ENCODE data around the gene PKDREJ.
A peak's percentile ranks its signal among the peaks of the same experiment; 100 is the strongest.

PKDREJ gene

GRCh38 chr22:46295277-46295971 is 32.3 kb upstream of the PKDREJ start:
- DNase-seq (ENCODE audit: low read depth) = no peak
- TF ChIP-seq, protein P1, sequence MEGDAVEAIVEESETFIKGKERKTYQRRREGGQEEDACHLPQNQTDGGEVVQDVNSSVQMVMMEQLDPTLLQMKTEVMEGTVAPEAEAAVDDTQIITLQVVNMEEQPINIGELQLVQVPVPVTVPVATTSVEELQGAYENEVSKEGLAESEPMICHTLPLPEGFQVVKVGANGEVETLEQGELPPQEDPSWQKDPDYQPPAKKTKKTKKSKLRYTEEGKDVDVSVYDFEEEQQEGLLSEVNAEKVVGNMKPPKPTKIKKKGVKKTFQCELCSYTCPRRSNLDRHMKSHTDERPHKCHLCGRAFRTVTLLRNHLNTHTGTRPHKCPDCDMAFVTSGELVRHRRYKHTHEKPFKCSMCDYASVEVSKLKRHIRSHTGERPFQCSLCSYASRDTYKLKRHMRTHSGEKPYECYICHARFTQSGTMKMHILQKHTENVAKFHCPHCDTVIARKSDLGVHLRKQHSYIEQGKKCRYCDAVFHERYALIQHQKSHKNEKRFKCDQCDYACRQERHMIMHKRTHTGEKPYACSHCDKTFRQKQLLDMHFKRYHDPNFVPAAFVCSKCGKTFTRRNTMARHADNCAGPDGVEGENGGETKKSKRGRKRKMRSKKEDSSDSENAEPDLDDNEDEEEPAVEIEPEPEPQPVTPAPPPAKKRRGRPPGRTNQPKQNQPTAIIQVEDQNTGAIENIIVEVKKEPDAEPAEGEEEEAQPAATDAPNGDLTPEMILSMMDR (IDR thresholded peaks at IDR 0.05; ENCODE audit: low read depth, low read length) = no peak
- TF ChIP-seq POLR2A (IDR thresholded peaks at IDR 0.05; ENCODE audit: extremely low read depth, insufficient read length) = no peak
- TF ChIP-seq MYC (IDR thresholded peaks at IDR 0.05; ENCODE audit: low read depth, low read length) = no peak
- no peak for TF ChIP-seq MAX (IDR thresholded peaks at IDR 0.05; ENCODE audit: low read depth, low read length)

GRCh38 chr22:46294784-46295183 is 31.6 kb upstream of the PKDREJ start:
- no peak overlapping the region for H3K4me3 ChIP-seq (ENCODE audit: low read depth, low read length)

More at GRCh38 chr22:46295277-46295971, 32.3 kb upstream of the PKDREJ start:
- peak overlapping the region; percentile 68 for H3K4me3 ChIP-seq (ENCODE audit: low read depth, low read length)

GRCh38 chr22:46293577-46294260 is 30.6 kb upstream of the PKDREJ start:
- peak; percentile 50 for DNase-seq (ENCODE audit: low read depth)

More at GRCh38 chr22:46294784-46295183, 31.6 kb upstream of the PKDREJ start:
- no peak for DNase-seq (ENCODE audit: low read depth)
- TF ChIP-seq MYC (IDR thresholded peaks at IDR 0.05; ENCODE audit: low read depth, low read length) (no peak), MAX (IDR thresholded peaks at IDR 0.05; ENCODE audit: low read depth, low read length) (no peak), POLR2A (IDR thresholded peaks at IDR 0.05; ENCODE audit: extremely low read depth, insufficient read length) (no peak)
- TF ChIP-seq, protein P1 (IDR thresholded peaks at IDR 0.05; ENCODE audit: low read depth, low read length) = no peak

DNA sequence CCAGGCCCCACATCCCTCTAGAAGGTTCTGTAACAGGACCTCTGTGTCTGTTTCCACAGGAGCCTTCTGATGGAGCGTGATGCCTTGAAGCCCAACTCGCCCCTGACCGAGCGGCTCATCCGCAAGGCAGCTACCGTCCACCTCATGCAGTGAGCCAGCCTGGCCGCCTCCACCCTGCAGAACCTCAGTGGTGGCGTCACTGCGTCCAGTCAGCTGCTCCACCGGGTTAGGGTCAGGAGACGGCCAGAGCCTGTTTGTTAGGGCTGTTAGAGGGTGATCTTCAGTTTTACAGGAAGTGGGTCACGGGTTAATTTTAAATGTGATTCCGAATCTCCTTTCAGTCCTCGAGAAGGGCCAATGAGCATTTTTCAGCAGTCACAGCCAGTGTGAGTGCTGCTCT is 29.6 kb upstream of the PKDREJ start:
- TF ChIP-seq, protein P1 (IDR thresholded peaks at IDR 0.05; ENCODE audit: low read depth, low read length) = no peak
- no peak for TF ChIP-seq MAX (IDR thresholded peaks at IDR 0.05; ENCODE audit: low read depth, low read length)
- no peak for TF ChIP-seq MYC (IDR thresholded peaks at IDR 0.05; ENCODE audit: low read depth, low read length)
- no peak for TF ChIP-seq POLR2A (IDR thresholded peaks at IDR 0.05; ENCODE audit: extremely low read depth, insufficient read length)
- H3K4me3 ChIP-seq (ENCODE audit: low read depth, low read length) = no peak overlapping the region
- no peak for DNase-seq (ENCODE audit: low read depth)

More at GRCh38 chr22:46293577-46294260, 30.6 kb upstream of the PKDREJ start:
- H3K4me3 ChIP-seq (ENCODE audit: low read depth, low read length) = no peak overlapping the region
- TF ChIP-seq, protein P1 (IDR thresholded peaks at IDR 0.05; ENCODE audit: low read depth, low read length) = no peak
- TF ChIP-seq MYC (IDR thresholded peaks at IDR 0.05; ENCODE audit: low read depth, low read length) (no peak), POLR2A (IDR thresholded peaks at IDR 0.05; ENCODE audit: extremely low read depth, insufficient read length) (no peak), MAX (IDR thresholded peaks at IDR 0.05; ENCODE audit: low read depth, low read length) (no peak)

DNA sequence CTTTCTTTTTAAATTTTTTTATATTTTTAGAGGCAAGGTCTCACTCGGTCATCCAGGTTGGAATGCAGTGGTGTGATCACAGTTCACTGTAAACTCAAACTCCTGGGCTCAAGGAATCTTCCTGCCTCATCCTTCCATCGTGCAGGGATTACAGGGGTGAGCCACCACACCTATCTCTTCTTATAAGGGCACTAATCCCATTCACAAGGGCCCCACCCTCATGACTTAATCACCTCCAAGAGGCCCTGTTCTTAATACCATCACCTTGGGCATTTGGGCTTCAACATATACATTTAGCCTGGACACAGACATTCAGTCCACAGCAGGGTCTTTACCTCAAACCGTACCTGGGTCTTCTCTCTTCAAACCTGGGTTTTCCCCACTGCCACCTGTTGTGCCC is 29.0 kb upstream of the PKDREJ start:
- TF ChIP-seq MYC (IDR thresholded peaks at IDR 0.05; ENCODE audit: low read depth, low read length) = no peak
- no peak for TF ChIP-seq MAX (IDR thresholded peaks at IDR 0.05; ENCODE audit: low read depth, low read length)
- TF ChIP-seq POLR2A (IDR thresholded peaks at IDR 0.05; ENCODE audit: extremely low read depth, insufficient read length) = no peak
- TF ChIP-seq, protein P1 (IDR thresholded peaks at IDR 0.05; ENCODE audit: low read depth, low read length) = no peak
- no peak overlapping the region for H3K4me3 ChIP-seq (ENCODE audit: low read depth, low read length)
- no peak for DNase-seq (ENCODE audit: low read depth)
